GM19025 (cell line): ENCODE data around the gene SEC22A.

Experiments used
- ATAC-seq: cut with Tn5 transposase; IDR thresholded peaks from one replicate; pipeline ENCODE4 v1.9.1; 2021; ENCODE audit warnings: mild to moderate bottlenecking, low read depth, moderate library complexity; ENCODE audit not compliant: unreplicated experiment

The SEC22A gene

DNA sequence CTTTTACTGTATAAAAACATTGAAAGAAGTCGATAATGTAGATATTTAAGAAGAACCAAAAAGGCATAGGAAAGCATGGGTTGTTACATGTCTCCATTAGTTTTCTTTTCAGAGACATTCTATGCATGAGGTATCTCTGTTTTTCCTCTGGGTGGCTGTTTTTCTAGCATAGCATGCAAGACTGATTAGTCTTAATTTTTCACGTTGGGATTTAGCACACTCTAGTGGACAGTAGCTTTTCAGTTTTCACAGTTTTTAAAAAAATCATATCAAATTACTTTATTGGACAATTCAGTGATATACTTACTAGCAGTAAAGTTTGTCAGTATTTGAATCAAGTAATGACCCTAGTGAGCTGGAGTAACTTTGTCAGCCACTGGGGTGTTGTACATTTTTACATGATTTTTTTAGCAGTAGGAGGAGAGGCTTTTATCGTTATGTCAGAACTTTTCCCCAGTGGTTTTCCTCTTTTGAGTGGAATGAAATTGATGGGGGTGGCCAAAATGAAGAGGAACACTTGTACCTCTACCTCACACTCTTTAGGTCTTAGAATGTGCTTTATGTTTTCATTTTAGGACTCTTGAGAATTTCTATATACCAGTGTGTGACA is 57.2 kb downstream of the SEC22A start:
- ATAC-seq, result no peak

DNA sequence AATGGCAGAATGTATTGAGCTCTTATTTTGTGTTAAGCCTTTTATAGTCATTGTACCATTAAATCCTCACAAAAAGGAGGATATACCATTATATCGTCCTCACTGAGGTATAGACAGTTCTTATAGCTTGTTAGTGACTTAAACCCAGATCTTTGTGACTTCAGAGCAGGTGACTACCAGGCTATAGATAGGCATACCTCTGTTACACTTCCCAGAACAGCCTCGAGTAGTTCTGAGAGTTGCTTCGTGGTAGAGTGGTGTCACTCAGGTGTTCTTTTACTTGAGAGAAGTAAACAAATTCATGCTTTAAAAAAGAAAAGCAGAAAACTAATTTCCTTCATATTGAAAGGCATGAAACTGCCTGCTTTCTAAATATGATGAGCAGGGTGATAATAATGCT is 59.9 kb downstream of the SEC22A start:
- no peak for ATAC-seq

DNA sequence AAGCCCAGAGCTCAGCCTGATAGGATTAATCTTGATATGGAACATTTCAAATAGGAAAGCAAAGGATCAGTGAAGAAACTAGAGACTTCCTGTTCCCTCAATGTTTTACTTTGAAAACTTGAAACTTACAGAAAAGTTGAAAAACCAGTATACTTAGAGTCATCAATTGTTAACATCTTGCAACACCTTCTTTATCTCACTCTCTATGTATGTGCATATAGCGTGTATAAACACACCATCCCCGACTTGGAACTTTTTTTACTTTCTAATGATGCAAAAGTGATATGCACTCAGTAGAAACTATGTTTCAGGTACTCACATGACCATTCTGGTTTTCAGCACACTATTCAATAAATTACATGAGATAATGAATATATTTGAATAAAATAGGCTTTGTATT is 60.5 kb downstream of the SEC22A start:
- ATAC-seq, result no peak

DNA sequence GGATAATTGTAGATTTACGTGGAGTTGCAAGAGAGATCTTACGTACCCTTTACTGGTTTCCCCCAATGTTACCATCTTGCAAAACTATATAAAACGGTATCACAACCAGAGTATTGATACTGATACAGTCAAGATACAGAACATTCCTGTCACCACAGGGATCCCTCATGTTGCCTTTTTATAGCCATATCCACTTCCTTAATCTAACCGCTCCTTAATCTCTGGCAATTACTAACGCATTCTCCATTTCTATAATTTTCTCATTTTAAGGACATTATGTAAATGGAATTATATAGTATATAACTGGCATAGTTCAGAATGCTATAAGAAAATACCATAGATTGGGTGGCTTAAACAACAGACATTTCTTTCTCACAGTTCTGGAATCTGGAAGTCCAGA is 61.1 kb downstream of the SEC22A start:
- ATAC-seq, result no peak

DNA sequence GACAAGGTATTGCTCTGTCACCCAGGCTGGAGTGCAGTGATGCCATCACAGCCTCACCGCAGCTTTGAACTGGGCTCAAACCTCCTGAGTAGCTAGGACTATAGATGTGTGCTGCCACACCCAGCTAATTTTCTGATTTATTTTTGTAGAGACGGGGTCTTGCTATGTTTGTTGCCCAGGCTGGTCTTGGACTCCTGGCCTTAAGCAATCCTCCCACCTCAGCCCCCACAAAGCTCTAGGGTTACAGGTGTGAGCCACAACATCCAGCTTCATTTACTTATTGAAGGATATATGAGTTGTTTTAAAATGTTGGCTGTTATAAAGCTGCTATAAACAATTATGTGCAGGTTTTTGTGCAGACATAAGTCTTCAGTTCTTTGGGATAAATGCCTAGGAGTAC is 62.2 kb downstream of the SEC22A start:
- ATAC-seq, result no peak

DNA sequence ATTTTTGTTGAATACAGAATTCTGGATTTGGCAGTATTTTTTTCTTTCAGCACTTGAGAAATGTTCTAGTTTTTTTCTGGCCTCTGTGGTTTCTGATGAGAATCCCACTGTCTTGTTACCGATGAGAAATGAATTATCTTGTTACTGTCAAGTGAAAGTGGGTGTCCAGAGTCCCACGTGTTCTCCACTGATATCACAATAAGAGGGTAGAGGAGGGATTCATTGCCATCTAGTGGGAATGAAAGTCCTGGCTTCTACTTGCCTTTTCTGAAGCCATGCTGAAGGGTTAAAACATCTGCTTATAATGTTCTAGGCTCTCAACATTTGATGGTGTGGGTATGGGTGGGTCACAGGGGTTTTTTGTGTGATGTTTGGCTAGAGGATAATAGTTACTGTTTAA is 66.1 kb downstream of the SEC22A start:
- no peak for ATAC-seq

DNA sequence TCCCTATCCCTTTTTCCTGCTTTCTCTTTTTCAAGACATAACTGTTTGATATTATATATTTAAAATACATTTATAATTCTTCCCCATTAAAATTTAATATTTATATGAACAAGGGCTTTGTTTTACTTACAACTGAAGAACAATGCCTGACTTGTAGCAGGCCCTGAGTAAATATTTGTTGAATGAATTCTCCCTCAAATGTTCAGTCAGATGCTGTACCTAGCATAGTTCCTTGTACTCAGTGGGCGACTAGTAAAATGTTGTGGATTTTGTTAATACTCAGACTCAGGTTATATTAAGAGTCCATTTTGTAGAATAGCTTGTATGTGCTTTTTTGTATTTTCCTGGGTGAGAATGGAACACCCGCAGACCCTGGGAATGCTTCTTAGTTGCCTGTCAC is 69.1 kb downstream of the SEC22A start:
- ATAC-seq, result no peak

DNA sequence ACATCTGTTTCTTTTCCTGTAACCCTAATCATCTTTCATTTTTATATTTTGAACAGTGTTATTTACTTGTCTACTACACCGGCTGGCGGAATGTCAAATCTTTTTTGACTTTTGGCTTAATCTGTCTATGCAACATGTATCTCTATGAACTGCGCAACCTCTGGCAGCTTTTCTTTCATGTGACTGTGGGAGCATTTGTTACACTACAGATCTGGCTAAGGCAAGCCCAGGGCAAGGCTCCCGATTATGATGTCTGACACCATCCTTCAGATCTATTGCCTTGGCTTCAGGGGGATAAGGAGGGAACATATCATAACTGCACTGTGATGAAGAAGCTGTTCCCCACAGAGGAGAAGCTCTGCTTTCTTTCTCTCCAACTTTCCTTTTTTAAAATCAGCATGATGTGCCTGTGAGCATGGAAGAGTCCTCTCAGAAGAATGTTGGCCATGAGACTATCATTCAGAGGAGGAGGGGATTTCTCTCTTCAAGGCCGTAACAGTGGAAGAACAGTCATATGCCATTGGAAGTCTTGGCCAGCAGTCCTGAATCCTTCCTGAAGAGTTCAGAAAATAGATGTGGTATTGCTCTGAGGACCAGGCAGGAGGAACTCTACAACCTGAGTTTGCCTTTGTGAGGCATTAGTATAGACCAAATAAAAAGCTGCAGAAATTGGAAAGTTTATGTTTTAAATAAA is 69.9 kb downstream of the SEC22A start:
- ATAC-seq, result no peak

DNA sequence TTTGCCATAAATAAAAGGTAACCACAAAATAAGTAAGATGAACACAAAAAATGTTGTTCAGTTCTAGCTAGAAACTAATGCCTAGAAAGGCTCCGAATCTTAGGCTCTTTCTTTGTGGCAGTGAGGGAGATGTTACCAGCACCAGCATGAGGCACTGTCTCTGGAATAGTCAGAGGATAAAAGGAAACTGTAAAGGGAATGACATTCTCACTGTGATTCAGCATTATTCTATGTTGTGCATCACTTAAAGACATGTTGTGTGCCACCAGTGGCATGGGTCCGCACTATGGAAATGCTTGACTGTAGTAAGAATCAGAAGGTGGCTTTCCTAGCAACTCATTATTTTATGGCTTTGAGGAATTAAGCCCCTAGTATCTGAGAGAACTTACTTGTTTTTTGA is 70.8 kb downstream of the SEC22A start:
- no peak for ATAC-seq

DNA sequence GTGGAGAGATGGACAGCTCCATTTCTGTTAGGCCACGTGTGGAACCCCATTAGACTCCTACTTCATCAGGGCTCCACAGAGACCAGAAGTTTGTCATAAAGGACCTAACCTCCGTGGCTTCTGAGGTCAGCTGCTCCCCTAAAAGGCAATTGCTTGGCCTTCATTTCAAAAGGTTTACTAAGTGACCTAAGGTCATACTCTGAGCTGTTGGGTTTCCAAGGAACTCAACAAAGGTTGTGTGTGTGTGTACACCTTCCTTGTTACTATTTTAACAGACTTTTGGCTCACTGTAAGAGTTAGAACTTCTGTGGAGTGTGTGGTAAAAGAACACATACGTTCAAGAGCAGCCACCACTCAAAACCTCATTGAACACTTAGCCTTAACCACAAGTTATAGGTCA is 73.9 kb downstream of the SEC22A start:
- ATAC-seq, result no peak

DNA sequence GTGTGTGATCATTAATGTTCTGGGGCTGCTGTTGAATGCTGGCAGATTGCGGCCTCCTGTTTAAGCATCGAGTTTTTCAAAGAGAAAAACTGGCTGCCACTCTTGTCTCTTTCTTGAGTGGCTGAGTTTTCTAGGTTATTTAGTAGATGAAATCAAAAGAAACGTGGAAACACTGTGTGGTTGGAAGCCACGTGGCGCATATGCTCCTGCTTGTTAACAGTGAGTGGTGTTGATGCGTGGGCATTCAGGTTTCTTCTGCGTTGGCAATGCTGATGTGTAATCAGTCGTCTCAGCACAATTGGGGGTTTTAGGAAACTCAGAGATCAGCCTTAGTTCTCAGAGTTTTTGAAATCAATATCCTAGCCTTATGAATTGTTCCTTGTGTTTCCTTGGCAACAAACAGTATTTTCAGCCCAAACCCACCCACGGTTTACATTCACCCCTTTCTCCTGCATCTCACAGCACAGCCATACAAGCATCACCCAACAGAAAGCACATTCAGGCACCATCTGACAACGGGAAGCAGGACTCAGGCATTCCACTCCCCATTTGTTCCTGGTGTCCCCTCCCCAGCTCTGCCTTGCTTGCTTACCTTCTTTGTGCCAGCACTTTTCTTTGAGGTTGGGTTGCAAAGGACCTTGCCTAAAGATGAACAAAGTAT is 74.7 kb downstream of the SEC22A start:
- no peak for ATAC-seq

DNA sequence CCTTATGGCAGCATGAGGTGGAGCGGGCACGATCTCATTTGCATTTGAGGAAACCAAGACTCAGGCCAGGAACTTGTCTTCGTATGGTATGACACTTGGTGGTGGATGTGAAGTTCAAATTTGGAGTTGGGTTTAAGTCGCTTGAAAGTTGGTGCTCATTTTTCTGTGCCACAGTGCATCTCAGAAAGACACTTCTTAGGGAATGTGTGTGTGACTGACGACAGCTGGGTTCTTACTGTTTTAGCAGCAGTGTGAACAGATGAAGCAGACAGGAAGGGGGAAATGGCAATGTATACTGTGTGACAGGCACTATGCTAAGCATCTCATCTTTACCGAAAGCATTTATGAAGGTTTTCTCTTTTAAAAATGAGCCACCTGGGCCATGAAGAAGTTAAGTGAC is 75.4 kb downstream of the SEC22A start:
- ATAC-seq, result no peak

DNA sequence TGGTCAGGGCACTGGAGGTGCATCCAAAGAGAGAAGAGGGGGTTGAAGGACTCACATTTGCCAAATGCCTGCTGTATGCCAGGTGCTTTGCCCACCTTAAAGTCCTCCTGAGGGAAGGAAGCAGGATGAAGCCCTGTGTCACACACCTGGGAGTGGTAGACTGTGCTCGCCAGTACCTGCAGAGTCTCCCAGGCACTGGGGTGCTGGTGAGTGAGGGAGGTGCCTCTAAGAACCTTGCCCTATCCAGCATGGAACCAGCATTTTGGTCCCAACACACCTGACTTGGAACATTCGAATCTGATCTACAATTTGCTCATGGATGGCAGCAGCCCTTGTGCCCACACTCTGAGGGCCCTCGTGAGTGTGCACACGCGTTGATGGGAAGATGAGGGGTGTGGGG is 76.7 kb downstream of the SEC22A start:
- no peak for ATAC-seq

DNA sequence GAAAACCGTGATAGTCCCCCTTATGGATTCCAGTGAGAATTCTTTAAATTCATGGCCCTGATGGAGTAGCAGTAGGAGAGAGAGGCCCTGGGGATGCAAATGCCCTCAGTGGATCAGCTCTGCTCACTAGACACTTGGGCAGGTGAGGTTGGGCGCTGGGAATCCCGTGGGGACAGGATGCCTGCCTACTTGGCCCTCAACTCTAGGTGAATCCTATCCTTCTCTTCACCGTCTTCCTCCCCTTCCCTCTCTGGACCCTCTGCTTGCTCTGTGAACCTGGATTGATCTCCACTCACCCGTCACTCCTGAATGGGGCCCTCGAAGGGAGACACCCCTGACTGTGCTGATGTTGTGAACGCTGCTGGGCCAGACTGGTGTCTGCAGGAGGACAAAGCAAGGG is 77.4 kb downstream of the SEC22A start:
- no peak for ATAC-seq

DNA sequence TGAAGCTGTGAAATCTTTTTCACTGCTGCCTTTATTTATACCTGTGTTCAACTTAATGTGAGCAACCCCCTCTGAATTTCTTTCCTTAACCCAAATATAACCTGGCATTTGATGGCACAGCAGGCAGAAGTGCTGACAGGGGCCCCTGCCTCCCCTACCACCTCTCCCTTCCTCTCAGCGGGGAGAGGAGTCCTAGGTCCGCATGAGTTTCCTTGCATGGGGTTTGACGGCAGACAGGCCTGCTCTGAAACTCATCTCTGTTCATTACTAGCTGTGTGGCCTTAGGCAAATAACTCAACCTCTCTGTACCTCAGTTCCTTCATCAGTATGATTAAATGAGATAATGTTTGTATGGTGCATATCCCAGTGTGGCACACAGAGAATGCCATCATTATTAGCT is 79.7 kb downstream of the SEC22A start:
- ATAC-seq, result no peak

DNA sequence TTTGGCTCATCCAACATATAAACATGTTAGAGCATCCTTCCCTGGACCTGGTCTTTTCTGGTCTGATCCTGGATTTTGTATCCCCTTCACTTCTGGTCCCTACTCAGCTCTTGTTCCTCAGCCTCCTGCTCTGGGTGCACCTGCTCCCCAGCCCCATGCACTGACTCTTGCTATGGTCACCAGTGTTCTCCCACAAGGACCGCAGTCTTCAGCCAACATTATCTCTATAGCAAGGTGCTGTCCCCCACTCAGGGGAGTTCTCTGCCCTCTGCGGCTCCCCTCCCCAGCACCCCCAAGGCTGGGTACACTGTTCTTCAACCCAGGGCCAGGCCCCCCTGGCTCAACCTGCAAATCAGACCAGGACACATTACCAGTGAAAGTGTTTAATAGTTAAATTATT is 80.2 kb downstream of the SEC22A start:
- ATAC-seq, result no peak

DNA sequence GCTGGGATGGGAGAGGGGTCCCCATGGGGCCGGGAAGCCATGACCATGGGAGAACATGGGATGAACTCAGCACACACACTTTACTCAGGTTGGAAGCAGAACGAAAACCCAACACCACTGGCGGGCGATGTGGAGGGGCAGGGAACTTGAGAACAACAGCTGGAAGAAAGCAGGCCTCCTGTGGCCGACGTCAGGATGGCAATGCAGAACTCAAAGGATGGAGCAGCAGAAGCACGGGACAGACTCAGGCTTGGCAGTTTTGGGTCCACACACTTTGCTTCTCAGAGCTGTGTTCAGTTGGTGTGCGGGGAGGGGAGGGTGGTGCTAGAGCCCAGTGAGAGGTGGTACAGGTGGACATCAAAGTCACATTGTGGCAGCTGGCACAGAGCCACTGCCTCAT is 80.7 kb downstream of the SEC22A start:
- no peak for ATAC-seq

DNA sequence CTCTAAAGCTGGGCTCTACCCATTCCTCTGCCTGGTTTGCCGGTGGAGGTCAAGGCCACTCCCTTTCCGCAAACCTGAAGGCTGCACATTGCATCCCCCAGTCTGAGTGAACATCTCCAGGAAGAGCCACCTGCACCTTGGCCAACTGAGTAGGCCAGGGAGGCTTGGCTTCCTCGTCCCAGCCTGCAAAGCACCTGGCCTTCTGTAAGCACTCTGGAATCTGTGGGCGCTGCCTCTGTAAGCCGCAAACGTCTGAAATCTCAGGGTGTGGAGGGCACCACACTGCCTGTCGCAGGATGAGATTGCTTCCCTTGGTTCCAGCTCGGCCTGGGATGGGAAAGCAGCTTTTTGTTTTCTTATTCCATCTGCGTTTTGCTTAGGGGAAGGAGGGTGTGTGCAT is 81.3 kb downstream of the SEC22A start:
- ATAC-seq, result no peak

DNA sequence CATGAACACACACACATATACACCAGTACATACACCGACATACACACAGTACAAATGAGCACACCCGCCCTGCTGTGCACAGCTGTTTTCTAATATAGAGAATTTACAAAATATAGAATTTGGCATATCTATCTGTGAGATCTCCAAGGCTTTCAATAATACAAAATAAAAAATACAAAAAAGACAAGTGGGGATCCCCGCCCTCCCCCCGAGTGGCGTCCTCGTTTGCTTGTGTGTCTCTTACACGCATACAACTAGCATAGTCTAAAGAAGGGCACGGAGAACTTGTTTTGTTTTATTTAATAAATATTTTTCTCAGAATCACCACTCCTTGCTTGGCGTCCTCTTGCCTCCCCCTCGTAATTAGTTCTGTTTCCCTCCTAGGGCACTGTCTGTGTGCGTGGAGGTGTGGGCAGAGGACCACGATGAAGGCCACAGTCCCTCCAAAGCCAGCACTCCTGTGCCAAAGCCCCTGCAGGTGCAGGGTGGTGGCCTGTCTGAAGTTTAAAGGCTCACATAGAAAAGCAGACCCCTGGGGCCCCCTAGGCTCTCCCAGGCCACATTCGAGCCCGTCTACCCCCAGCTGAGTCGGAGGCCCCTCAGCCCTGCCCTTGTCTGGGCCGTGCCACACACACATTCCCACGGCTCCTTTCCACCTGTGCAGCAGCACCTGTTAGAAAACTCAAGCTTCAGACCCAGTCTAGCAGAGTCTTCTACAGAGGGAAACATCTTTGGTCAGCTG is 82.1 kb downstream of the SEC22A start:
- ATAC-seq, result no peak

DNA sequence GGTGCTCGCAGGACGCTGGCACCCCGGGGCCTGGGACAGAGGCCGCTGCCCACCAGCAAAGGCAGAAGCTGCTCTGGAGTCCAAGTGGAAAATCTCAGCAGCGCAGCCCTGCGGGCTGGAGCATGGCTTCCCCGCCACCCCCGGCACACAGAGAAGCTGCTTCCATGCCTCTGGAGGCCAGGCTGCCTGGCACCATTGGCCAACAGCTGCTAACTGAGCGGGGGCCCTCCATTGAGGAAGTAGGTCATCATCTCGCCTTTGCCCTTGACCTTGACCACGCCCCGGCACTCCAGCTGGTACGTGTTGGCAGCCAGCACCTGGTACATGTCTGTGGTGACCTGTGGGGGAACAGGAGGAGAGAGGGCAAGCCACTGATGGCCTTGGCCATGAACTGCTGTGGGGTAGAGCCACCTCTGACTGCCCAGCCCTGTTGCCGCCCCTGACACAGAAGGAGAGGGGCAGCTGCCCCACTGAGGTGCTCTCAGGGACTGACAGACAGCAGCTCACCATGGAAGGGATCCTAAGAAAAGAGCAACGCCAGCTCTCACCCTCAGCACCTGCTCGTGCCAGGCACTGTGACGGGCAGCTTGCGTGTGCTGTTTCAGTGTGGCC is 82.8 kb downstream of the SEC22A start:
- no peak for ATAC-seq

DNA sequence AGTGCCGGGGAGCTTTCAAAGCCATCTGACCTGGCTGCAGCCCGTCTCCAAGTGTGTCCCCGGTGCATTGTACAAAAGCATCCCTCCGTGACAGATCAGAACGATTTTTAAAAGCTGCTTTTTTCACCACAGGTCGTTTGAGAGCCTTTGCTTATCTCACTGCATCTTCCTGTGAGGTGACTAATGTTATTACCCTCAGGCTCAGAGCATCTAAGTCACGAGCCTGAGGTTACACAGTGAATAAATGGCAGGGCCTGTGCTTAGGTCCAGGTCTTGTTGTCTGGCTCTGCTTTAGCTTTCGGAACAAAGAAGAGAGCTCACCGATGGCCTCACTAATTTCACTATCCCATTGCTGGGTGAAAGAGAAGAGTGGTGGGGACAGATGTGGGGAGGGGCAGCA is 83.3 kb downstream of the SEC22A start:
- no peak for ATAC-seq
